MM.1S (cell line): ENCODE measurements around the gene PDGFD.

ENCODE experiments used
- DNase-seq: peaks from one replicate; pipeline ENCODE4 v3.0.0-alpha.2; 2015
- H2AFZ ChIP-seq: fragments of 300-600 bp; sonication (generic); 2 replicates; pipeline ENCODE4 v1.6.0; 2016; ENCODE audit warnings: antibody characterized with exemption, low read length
- H3F3A ChIP-seq: fragments of 300-600 bp; sonication (generic); 2 replicates; pipeline ENCODE4 v1.6.1; 2016; ENCODE audit warnings: mild to moderate bottlenecking, antibody characterized with exemption, low read length, moderate library complexity, mixed read lengths; ENCODE audit not compliant: insufficient read depth
- H3K27ac ChIP-seq: fragments of 300-600 bp; sonication (generic); 2 replicates; pipeline ENCODE4 v1.5.1; 2016; ENCODE audit warnings: mild to moderate bottlenecking, low read length
- H3K27me3 ChIP-seq: fragments of 300-600 bp; sonication (generic); replicated peaks from 2 replicates; pipeline ENCODE4 v1.6.0; 2016; ENCODE audit warnings: low read length; ENCODE audit not compliant: insufficient read depth
- H3K36me3 ChIP-seq: fragments of 300-600 bp; sonication (generic); replicated peaks from 2 replicates; pipeline ENCODE4 v1.6.1; 2016; ENCODE audit warnings: mild to moderate bottlenecking, low read length, mixed read lengths; ENCODE audit not compliant: insufficient read depth
- H3K4me1 ChIP-seq: fragments of 300-600 bp; sonication (generic); 2 replicates; pipeline ENCODE4 v1.6.1; 2016; ENCODE audit warnings: low read length, mixed read lengths
- H3K4me2 ChIP-seq: fragments of 300-600 bp; sonication (generic); 2 replicates; pipeline ENCODE4 v1.6.0; 2016; ENCODE audit warnings: low read depth, low read length
- H3K4me3 ChIP-seq: fragments of 300-600 bp; sonication (generic); 2 replicates; pipeline ENCODE4 v1.5.1; 2016; ENCODE audit warnings: low read length, mixed read lengths
- H3K79me2 ChIP-seq: fragments of 300-600 bp; sonication (generic); 2 replicates; pipeline ENCODE4 v1.6.1; 2016; ENCODE audit warnings: mixed run types, low read length, mixed read lengths
- H3K9ac ChIP-seq: fragments of 300-600 bp; sonication (generic); 2 replicates; pipeline ENCODE4 v1.6.1; 2016; ENCODE audit warnings: low read length, mixed read lengths
- H3K9me2 ChIP-seq: fragments of 300-600 bp; sonication (generic); replicated peaks from 2 replicates; pipeline ENCODE4 v1.6.1; 2016; ENCODE audit warnings: mild to moderate bottlenecking, low read length, mixed read lengths; ENCODE audit not compliant: insufficient read depth
- H3K9me3 ChIP-seq: fragments of 300-600 bp; sonication (generic); replicated peaks from 2 replicates; pipeline ENCODE4 v1.6.1; 2016; ENCODE audit warnings: mild to moderate bottlenecking, low read length, mixed read lengths; ENCODE audit not compliant: insufficient read depth
- H4K20me1 ChIP-seq: fragments of 300-600 bp; sonication (generic); 2 replicates; pipeline ENCODE4 v1.6.1; 2016; ENCODE audit warnings: mild to moderate bottlenecking, low read length, moderate library complexity, mixed read lengths; ENCODE audit not compliant: insufficient read depth
- CTCF ChIP-seq: fragments of 300-600 bp; sonication (generic); IDR thresholded peaks from 2 replicates; pipeline ENCODE4 v1.5.1; 2016; ENCODE audit warnings: antibody characterized with exemption, low read length, mixed read lengths
- EZH2 ChIP-seq: fragments of 300-600 bp; sonication (generic); optimal IDR thresholded peaks from 2 replicates; pipeline ENCODE3; 2017; ENCODE audit warnings: low read depth, mild to moderate bottlenecking, antibody characterized with exemption, low read length, mixed read lengths
- EZH2phosphoT487 ChIP-seq: fragments of 300-600 bp; sonication (generic); IDR thresholded peaks from 2 replicates; pipeline ENCODE4 v1.6.1; 2018; ENCODE audit warnings: antibody characterized with exemption, low read length

The PDGFD gene

GRCh38 chr11:103887001-103887658 lies 276.8 kb downstream of the PDGFD start:
- no peak overlapping the region for H3K4me2 ChIP-seq
- TF ChIP-seq EZH2: no peak
- TF ChIP-seq CTCF: no peak
- no peak for TF ChIP-seq EZH2phosphoT487
- no peak overlapping the region for H3K9ac ChIP-seq

GRCh38 chr11:103883856-103884255 lies 280.1 kb downstream of the PDGFD start:
- no peaks in the 10 kb centered on the region for H3K9me3 ChIP-seq
- H3K4me1 ChIP-seq: peaks cover 9% of the 10 kb centered on the region
- no peak for TF ChIP-seq CTCF
- no peak for TF ChIP-seq EZH2phosphoT487
- TF ChIP-seq EZH2: no peak
- H3K36me3 ChIP-seq: no peaks in the 10 kb centered on the region
- no peaks in the 10 kb centered on the region for H3K27me3 ChIP-seq
- no peak for DNase-seq
- H3K4me2 ChIP-seq: no peak overlapping the region
- no peak overlapping the region for H3K4me3 ChIP-seq
- H3K9me2 ChIP-seq: no peaks in the 10 kb centered on the region
- H3K9ac ChIP-seq: no peak overlapping the region
- no peaks in the 10 kb centered on the region for H3K79me2 ChIP-seq
- H4K20me1 ChIP-seq: no peaks in the 10 kb centered on the region
- H3K27ac ChIP-seq: no peak overlapping the region
- H2AFZ ChIP-seq: no peak overlapping the region
- H3F3A ChIP-seq: no peaks in the 10 kb centered on the region

More at GRCh38 chr11:103887001-103887658, 276.8 kb downstream of the PDGFD start:
- no peaks in the 10 kb centered on the region for H3K9me3 ChIP-seq
- H3K4me3 ChIP-seq: no peak overlapping the region
- no peak overlapping the region for H2AFZ ChIP-seq
- H4K20me1 ChIP-seq: no peaks in the 10 kb centered on the region
- no peaks in the 10 kb centered on the region for H3K9me2 ChIP-seq
- H3K36me3 ChIP-seq: no peaks in the 10 kb centered on the region
- no peaks in the 10 kb centered on the region for H3K79me2 ChIP-seq
- peaks cover 9% of the 10 kb centered on the region for H3K4me1 ChIP-seq
- H3K27me3 ChIP-seq: no peaks in the 10 kb centered on the region
- no peak overlapping the region for H3K27ac ChIP-seq
- no peak for DNase-seq
- H3F3A ChIP-seq: no peaks in the 10 kb centered on the region

GRCh38 chr11:103883291-103883690 lies 280.7 kb downstream of the PDGFD start:
- Histone ChIP-seq H4K20me1 (no peaks in the 10 kb centered on the region), H3K36me3 (no peaks in the 10 kb centered on the region), H3K9ac (no peak overlapping the region), H3K4me2 (no peak overlapping the region), H3K4me3 (no peak overlapping the region), H3F3A (no peaks in the 10 kb centered on the region), H3K4me1 (peaks cover 9% of the 10 kb centered on the region), H3K79me2 (no peaks in the 10 kb centered on the region), H3K9me2 (no peaks in the 10 kb centered on the region), H3K27me3 (no peaks in the 10 kb centered on the region), H2AFZ (no peak overlapping the region), H3K9me3 (no peaks in the 10 kb centered on the region), H3K27ac (no peak overlapping the region)
- TF ChIP-seq EZH2: no peak
- TF ChIP-seq CTCF: no peak
- TF ChIP-seq EZH2phosphoT487: no peak
- no peak for DNase-seq
